Common myeloid progenitor, CD34-positive (primary cell): ENCODE results near the gene FAM149B1.
A peak's percentile ranks its signal among the peaks of the same experiment; 100 is the strongest.

Source experiments
- CTCF ChIA-PET: fragments of 350-600 bp; sonication (Branson Sonifier 250); formaldehyde crosslinking; loops from one replicate; lab custom pipeline; 2021; ENCODE audit warnings: antibody characterized with exemption; lab: Charles Lee
- POLR2A ChIA-PET: fragments of 350-600 bp; sonication (Branson Sonifier 250); formaldehyde crosslinking; loops from one replicate; lab custom pipeline; 2021; ENCODE audit warnings: antibody characterized with exemption; lab: Charles Lee
- DNase-seq, 3 donors: peaks; one replicate each; pipeline versions ENCODE4 v3.0.0 to v3.0.0-alpha.2; 2013
- H3K27ac ChIP-seq, 2 experiments: 1 replicate in 1 of 2; 2 replicates in 1 of 2; pipeline ENCODE4 v1.7.0; 2013; ENCODE audit warnings: inconsistent platforms in 2 of 2, low read length in 2 of 2, mild to moderate bottlenecking in 2 of 2, low read depth in 1 of 2, moderate library complexity in 1 of 2; ENCODE audit not compliant: severe bottlenecking in 2 of 2, insufficient read depth in 1 of 2, poor library complexity in 1 of 2
- H3K27me3 ChIP-seq, 5 experiments: replicated peaks in 2 of 5; 1 replicate in 3 of 5; 2 replicates in 2 of 5; pipeline versions ENCODE4 v1.6.1 to v1.7.0; 2013; ENCODE audit warnings: low read length in 4 of 5, mild to moderate bottlenecking in 2 of 5, moderate library complexity in 2 of 5, inconsistent platforms in 1 of 5; ENCODE audit not compliant: insufficient read depth in 5 of 5, control insufficient read depth in 4 of 5
- H3K36me3 ChIP-seq, 4 experiments: 1 replicate in 2 of 4; 2 replicates in 2 of 4; pipeline versions ENCODE4 v1.6.1 to v1.7.0; 2013; ENCODE audit warnings: low read length in 3 of 4, control low read depth in 1 of 4, mild to moderate bottlenecking in 1 of 4; ENCODE audit not compliant: control insufficient read depth in 4 of 4, insufficient read depth in 4 of 4
- H3K4me1 ChIP-seq, 4 experiments: 1 replicate in 3 of 4; 2 replicates in 1 of 4; pipeline versions ENCODE4 v1.6.1 to v1.7.1; 2013; ENCODE audit warnings: low read length in 3 of 4, mild to moderate bottlenecking in 3 of 4, control low read depth in 1 of 4, inconsistent platforms in 1 of 4, moderate library complexity in 1 of 4; ENCODE audit not compliant: control insufficient read depth in 4 of 4, insufficient read depth in 4 of 4; ENCODE audit errors: control extremely low read depth in 1 of 4
- H3K4me3 ChIP-seq, 7 experiments: 1 replicate in 4 of 7; 2 replicates in 3 of 7; pipeline versions ENCODE4 v1.5.1 to v1.7.0; 2013; ENCODE audit warnings: mild to moderate bottlenecking in 7 of 7, low read length in 6 of 7, moderate library complexity in 6 of 7, inconsistent platforms in 2 of 7, low read depth in 2 of 7, control low read depth in 1 of 7; ENCODE audit not compliant: insufficient read depth in 4 of 7, control insufficient read depth in 1 of 7; ENCODE audit errors: extremely low read depth in 1 of 7
- H3K9me3 ChIP-seq, 5 experiments: 1 replicate in 4 of 5; 2 replicates in 1 of 5; pipeline versions ENCODE4 v1.6.1 to v1.7.1; 2013; ENCODE audit warnings: low read length in 4 of 5, mild to moderate bottlenecking in 2 of 5, inconsistent platforms in 1 of 5, low read depth in 1 of 5, moderate library complexity in 1 of 5; ENCODE audit not compliant: control insufficient read depth in 4 of 5, insufficient read depth in 2 of 5; ENCODE audit errors: control extremely low read depth in 1 of 5
- WGBS: methylation state at CpG from one replicate; pipeline ENCODE4 v1.1.5; 2013; ENCODE audit not compliant: insufficient coverage; 5-methylcytosine and 5-hydroxymethylcytosine counted together

The FAM149B1 gene

DNA sequence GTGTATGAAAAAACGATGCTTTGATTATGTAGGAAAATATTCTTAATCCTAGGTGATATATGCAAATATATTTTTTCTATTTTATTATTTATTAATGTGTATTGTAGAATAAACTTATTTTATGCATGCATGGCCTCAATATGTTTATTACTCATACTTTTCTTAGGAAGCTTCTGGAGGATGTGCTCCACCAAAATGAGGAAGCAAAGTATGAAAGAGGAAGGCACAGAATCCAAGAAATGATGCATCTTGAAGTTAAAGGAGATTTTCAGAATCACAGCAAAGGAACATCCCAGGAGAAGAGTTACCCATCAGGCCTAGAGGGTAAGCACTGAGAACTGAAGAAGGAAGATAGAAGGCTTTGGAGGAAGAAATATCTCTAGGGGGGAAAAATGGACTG is 119.5 kb downstream of the FAM149B1 start:
- Histone ChIP-seq H3K27ac (no peak overlapping the region), H3K9me3 (peaks cover 0 to 2% (median 0%) of the 10 kb centered on the region in 5 experiments), H3K4me3 (no peak overlapping the region), H3K4me1 (no peaks in the 10 kb centered on the region), H3K27me3 (no peaks in the 10 kb centered on the region), H3K36me3 (no peaks in the 10 kb centered on the region)
- POLR2A ChIA-PET = no interaction called here
- CTCF ChIA-PET = no interaction called here
- peak in 2 of 3 donors; percentile 20 to 27 for DNase-seq
- no CpG with 5 or more reads among the region's 1 CpG for WGBS

DNA sequence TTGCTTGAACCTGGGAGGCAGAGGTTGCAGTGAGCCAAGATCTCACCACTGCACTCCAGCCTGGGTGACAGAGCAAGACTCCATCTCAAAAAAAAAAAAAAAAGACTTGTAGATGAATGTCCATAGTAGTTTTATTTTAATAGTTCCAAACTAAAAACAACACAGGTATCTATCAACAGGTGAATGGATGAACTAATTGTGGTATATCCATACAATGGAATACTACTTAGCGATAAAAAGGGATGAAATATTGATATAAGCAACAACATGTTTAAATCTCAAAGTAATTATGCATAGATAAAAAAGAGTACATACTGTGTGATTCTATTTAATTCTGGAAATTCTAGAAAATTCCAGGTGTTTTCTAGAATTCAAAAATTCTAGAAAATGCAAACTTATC is 122.0 kb downstream of the FAM149B1 start:
- H3K36me3 ChIP-seq = no peaks in the 10 kb centered on the region
- H3K4me3 ChIP-seq = no peak overlapping the region
- H3K27me3 ChIP-seq = no peaks in the 10 kb centered on the region
- ChIA-PET POLR2A (no interaction called here), CTCF (no interaction called here)
- no peaks in the 10 kb centered on the region for H3K4me1 ChIP-seq
- H3K9me3 ChIP-seq = peaks cover 0 to 2% (median 0%) of the 10 kb centered on the region in 5 experiments
- H3K27ac ChIP-seq = no peak overlapping the region
- no CpG with 5 or more reads among the region's 1 CpG for WGBS
- no peak for DNase-seq

DNA sequence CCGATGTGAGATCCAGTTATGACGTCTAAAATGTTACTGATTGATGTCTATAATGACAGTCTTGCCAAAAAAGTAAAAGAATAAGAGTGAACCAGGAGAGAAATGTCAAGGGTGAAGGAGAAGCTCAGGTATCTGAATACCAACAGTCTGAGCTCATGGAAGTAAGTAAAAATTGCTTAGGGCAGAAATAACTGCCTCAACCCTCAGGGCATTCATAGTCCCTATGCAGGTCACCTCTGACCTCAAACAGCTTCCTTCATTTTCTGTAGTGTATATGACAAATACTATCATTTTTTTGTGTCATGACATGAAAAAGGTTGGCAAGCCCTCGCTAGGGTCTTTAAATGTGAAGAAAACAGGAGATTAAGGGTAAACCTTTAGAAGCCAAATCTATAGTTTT is 125.5 kb downstream of the FAM149B1 start:
- CTCF ChIA-PET = no interaction called here
- no peak for DNase-seq
- POLR2A ChIA-PET = no interaction called here
- no peak overlapping the region for H3K27ac ChIP-seq
- no peaks in the 10 kb centered on the region for H3K36me3 ChIP-seq
- no peaks in the 10 kb centered on the region for H3K27me3 ChIP-seq
- 88% methylated on average over 2 of the region's 3 CpGs for WGBS
- H3K4me1 ChIP-seq = no peaks in the 10 kb centered on the region
- no peak overlapping the region for H3K4me3 ChIP-seq
- peaks cover 0 to 2% (median 0%) of the 10 kb centered on the region in 5 experiments for H3K9me3 ChIP-seq
